ENCODE measurements around the gene OTUB2. TPM values are rescaled to one million over a fixed set of nuclear protein-coding genes. Genes with fewer than 3 reads are reported as not detected.

The OTUB2 gene
- polyA plus RNA-seq, 3 donors, result 0.25 to 0.95 (median 0.28) TPM

DNA sequence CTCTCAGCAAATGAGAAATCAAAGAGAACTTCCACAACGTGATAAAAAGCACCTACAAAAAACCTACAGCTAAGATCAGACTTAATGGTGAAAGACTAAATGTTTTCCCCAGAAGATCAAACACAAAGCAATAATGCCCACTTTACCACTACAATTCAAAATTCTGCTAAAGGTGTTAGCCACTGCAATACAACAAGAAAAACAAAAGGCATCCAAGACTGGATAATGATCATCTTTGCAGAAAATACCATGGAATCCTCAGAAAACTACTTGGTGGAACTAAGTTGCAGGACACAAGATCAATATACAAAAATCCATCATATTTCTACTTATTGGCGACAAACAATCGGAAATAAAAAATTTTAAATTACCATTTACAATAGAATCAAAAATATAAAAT lies 48.4 kb downstream of the OTUB2 start:
- whole genome bisulfite sequencing (ENCODE audit: insufficient coverage), result no CpG with 5 or more reads among the region's 3 CpGs
- Histone ChIP-seq H3K4me2 (replicated peaks; ENCODE audit: extremely low read depth, low read length, poor library complexity, severe bottlenecking) (no peak overlapping the region), H3K79me2 (ENCODE audit: insufficient read depth, low read length) (peaks cover 99% of the 10 kb centered on the region), H3K36me3 (replicated peaks in 1 of 2; ENCODE audit: control insufficient read depth in 1 of 2, insufficient read depth in 2 of 2, low read length in 2 of 2) (peaks cover 12 to 37% of the 10 kb centered on the region in 2 donors), H2AFZ (ENCODE audit: insufficient read depth, low read depth, low read length, poor library complexity, severe bottlenecking) (no peak overlapping the region), H3K27ac (ENCODE audit: low read depth in 1 of 2, low read length in 2 of 2) (no peak overlapping the region), H3K9me3 (replicated peaks in 1 of 2; ENCODE audit: control insufficient read depth in 1 of 2, insufficient read depth in 1 of 2, low read length in 2 of 2) (peaks cover 13 to 20% of the 10 kb centered on the region in 2 donors), H3K9ac (ENCODE audit: insufficient read depth, low read length, poor library complexity, severe bottlenecking) (no peak overlapping the region), H4K20me1 (ENCODE audit: insufficient read depth, low read length) (peaks cover 58% of the 10 kb centered on the region), H3K27me3 (ENCODE audit: control insufficient read depth in 2 of 2, insufficient read depth in 2 of 2, low read length in 2 of 2) (no peaks in the 10 kb centered on the region), H3K4me1 (ENCODE audit: control insufficient read depth in 1 of 2, insufficient read depth in 2 of 2, low read length in 2 of 2) (peaks cover 16 to 28% of the 10 kb centered on the region in 2 donors), H3K4me3 (replicated peaks in 1 of 3; ENCODE audit: low read depth in 2 of 3, low read length in 3 of 3) (no peak overlapping the region)
- intact Hi-C loops (cut with micrococcal nuclease), result no loop called here
- Mint-ChIP-seq H3K27me3 (ENCODE audit: low read depth in 3 of 3) (no peaks in the 10 kb centered on the region), H3K4me1 (peaks cover 32% of the 10 kb centered on the region), H3K27ac (no peak overlapping the region), H3K9me3 (peaks cover 34 to 53% (median 41%) of the 10 kb centered on the region in 7 donors), H3K36me3 (peaks cover 48 to 63% of the 10 kb centered on the region in 2 donors), H3K4me3 (no peak overlapping the region)
- no peak for DNase-seq
- TF ChIP-seq CTCF (IDR thresholded peaks at IDR 0.05), result no peak

- TF ChIP-seq CTCF (IDR thresholded peaks at IDR 0.05), result no peak
- no peaks in the 10 kb centered on the region for H3K27me3 Mint-ChIP-seq (ENCODE audit: low read depth in 3 of 3)
- Histone ChIP-seq H3K36me3 (replicated peaks in 1 of 2; ENCODE audit: control insufficient read depth in 1 of 2, insufficient read depth in 2 of 2, low read length in 2 of 2) (peaks cover 12 to 37% of the 10 kb centered on the region in 2 donors), H3K4me1 (ENCODE audit: control insufficient read depth in 1 of 2, insufficient read depth in 2 of 2, low read length in 2 of 2) (peaks cover 20 to 33% of the 10 kb centered on the region in 2 donors), H3K27me3 (ENCODE audit: control insufficient read depth in 2 of 2, insufficient read depth in 2 of 2, low read length in 2 of 2) (no peaks in the 10 kb centered on the region), H2AFZ (ENCODE audit: insufficient read depth, low read depth, low read length, poor library complexity, severe bottlenecking) (no peak overlapping the region), H3K79me2 (ENCODE audit: insufficient read depth, low read length) (peaks cover 99% of the 10 kb centered on the region), H4K20me1 (ENCODE audit: insufficient read depth, low read length) (peaks cover 59% of the 10 kb centered on the region), H3K9me3 (replicated peaks in 1 of 2; ENCODE audit: control insufficient read depth in 1 of 2, insufficient read depth in 1 of 2, low read length in 2 of 2) (peaks cover 13 to 15% of the 10 kb centered on the region in 2 donors), H3K4me3 (replicated peaks in 1 of 3; ENCODE audit: low read depth in 2 of 3, low read length in 3 of 3) (no peak overlapping the region), H3K27ac (ENCODE audit: low read depth in 1 of 2, low read length in 2 of 2) (no peak overlapping the region), H3K9ac (ENCODE audit: insufficient read depth, low read length, poor library complexity, severe bottlenecking) (no peak overlapping the region), H3K4me2 (replicated peaks; ENCODE audit: extremely low read depth, low read length, poor library complexity, severe bottlenecking) (no peak overlapping the region)
- no peak for DNase-seq
- H3K27ac Mint-ChIP-seq, result no peak overlapping the region
- H3K9me3 Mint-ChIP-seq, result peaks cover 31 to 50% (median 36%) of the 10 kb centered on the region in 7 donors
- intact Hi-C loops (cut with micrococcal nuclease), result loop anchor here in 1 of 2 donors (5.0 kb wide), 1 partner anchor 102 kb away; no protein-coding TSS in a partner anchor
- no CpG with 5 or more reads among the region's 2 CpGs for whole genome bisulfite sequencing (ENCODE audit: insufficient coverage)
- H3K4me1 Mint-ChIP-seq, result peaks cover 37% of the 10 kb centered on the region
- H3K4me3 Mint-ChIP-seq, result no peak overlapping the region
- peaks cover 49 to 63% of the 10 kb centered on the region in 2 donors for H3K36me3 Mint-ChIP-seq
Measured at GRCh38 chr14:94075008-94075407, 48.9 kb downstream of the OTUB2 start.

Measured in CD14-positive monocyte (primary cell).